OCI-LY7 (cell line): ENCODE measurements around the gene NENF. TPM values are rescaled to one million over a fixed set of nuclear protein-coding genes. Genes with fewer than 3 reads are reported as not detected.

Experiments used
- BruUV-seq: library from RNA; stranded (reverse); fragments of 400-500 nt; replicated peaks from 2 replicates; lab custom pipeline; 2021; lab: Mats Ljungman, UMichigan
- CTCF ChIA-PET: fragments of 300-600 bp; sonication (Branson Sonifier 250); formaldehyde crosslinking; loops from one replicate; lab custom pipeline; 2022; ENCODE audit warnings: antibody characterized with exemption; ENCODE audit not compliant: unreplicated experiment; lab: Charles Lee
- POLR2A ChIA-PET: fragments of 300-600 bp; sonication (Branson Sonifier 250); formaldehyde crosslinking; loops from one replicate; lab custom pipeline; 2022; ENCODE audit warnings: antibody characterized with exemption; lab: Charles Lee
- DNase-seq: peaks from one replicate; pipeline ENCODE4 v3.0.0-alpha.2; 2015; ENCODE audit warnings: low spot score
- H2AFZ ChIP-seq: fragments of 200-600 bp; sonication (generic), shearing (Covaris generic); 2 replicates; pipeline ENCODE4 v1.6.1; 2014; ENCODE audit warnings: mild to moderate bottlenecking, antibody characterized with exemption, low read length, moderate library complexity
- H3K27ac ChIP-seq: fragments of 200-600 bp; sonication (generic); 2 replicates; pipeline ENCODE4 v1.5.1; 2014; ENCODE audit warnings: mixed run types, low read depth, mild to moderate bottlenecking, moderate library complexity, low read length, inconsistent platforms; ENCODE audit not compliant: poor library complexity, severe bottlenecking
- H3K36me3 ChIP-seq: fragments of 200-600 bp; sonication (generic); 2 replicates; pipeline ENCODE4 v1.6.1; 2014; ENCODE audit warnings: mild to moderate bottlenecking, antibody characterized with exemption, low read length, moderate library complexity, mixed read lengths; ENCODE audit not compliant: insufficient read depth
- H3K4me1 ChIP-seq: fragments of 200-600 bp; sonication (generic); 2 replicates; pipeline ENCODE4 v1.5.1; 2014; ENCODE audit warnings: mild to moderate bottlenecking, low read length; ENCODE audit not compliant: insufficient read depth, poor library complexity, severe bottlenecking
- H3K4me2 ChIP-seq: fragments of 200-600 bp; sonication (generic); 2 replicates; pipeline ENCODE4 v1.6.1; 2014; ENCODE audit warnings: mild to moderate bottlenecking, low read length
- H3K4me3 ChIP-seq: fragments of 200-600 bp; sonication (generic); 2 replicates; pipeline ENCODE4 v1.5.1; 2014; ENCODE audit warnings: mild to moderate bottlenecking, low read depth, low read length; ENCODE audit not compliant: poor library complexity, severe bottlenecking
- H3K79me2 ChIP-seq: fragments of 200-600 bp; sonication (generic); 2 replicates; pipeline ENCODE4 v1.6.1; 2016; ENCODE audit warnings: low read depth, mild to moderate bottlenecking, low read length, moderate library complexity, mixed read lengths; ENCODE audit not compliant: insufficient read depth
- H3K9me2 ChIP-seq: fragments of 200-600 bp; sonication (generic); 2 replicates; pipeline ENCODE4 v1.6.1; 2016; ENCODE audit warnings: mild to moderate bottlenecking, low read length, mixed read lengths; ENCODE audit not compliant: insufficient read depth
- H3K9me3 ChIP-seq: fragments of 200-600 bp; sonication (generic); 2 replicates; pipeline ENCODE4 v1.6.1; 2014; ENCODE audit warnings: mild to moderate bottlenecking, mixed run types, low read length, mixed read lengths
- H4K20me1 ChIP-seq: fragments of 200-600 bp; sonication (generic); 2 replicates; pipeline ENCODE4 v1.6.1; 2014; ENCODE audit warnings: mild to moderate bottlenecking, antibody characterized with exemption, low read length, moderate library complexity, mixed read lengths; ENCODE audit not compliant: insufficient read depth
- CTCF ChIP-seq: fragments of 200-600 bp; sonication (generic); conservative IDR thresholded peaks from 2 replicates; pipeline ENCODE4 v1.5.1; 2014; ENCODE audit warnings: mild to moderate bottlenecking, antibody characterized with exemption, low read length, moderate library complexity, mixed read lengths
- EZH2phosphoT487 ChIP-seq: fragments of 200-600 bp; sonication (generic); IDR thresholded peaks from 2 replicates; pipeline ENCODE4 v1.6.1; 2018; ENCODE audit warnings: low read depth, borderline replicate concordance, mild to moderate bottlenecking, mixed run types, antibody characterized with exemption, low read length, moderate library complexity, mixed read lengths
- intact Hi-C: fragments of 100-400 bp; cut with micrococcal nuclease; formaldehyde crosslinking; loops from one replicate; pipeline ENCODE4 v1.10.0; 2022; ENCODE audit not compliant: unreplicated experiment
- total RNA-seq, 2 experiments: library from RNA; depleted of rRNA in 1 of 2; stranded (reverse); fragments of >200 nt in 1 of 2; shearing (Covaris generic) in 1 of 2; gene quantifications; 2 replicates each; pipeline ENCODE4 v1.2.3, GENCODE V29; 2014 to 2022

The NENF gene
- total RNA-seq, 2 experiments from 2014 or later, result 12.7 to 15.5 TPM

GRCh38 chr1:212488436-212489283 lies 55.9 kb downstream of the NENF start:
- TF ChIP-seq CTCF (no peak), EZH2phosphoT487 (no peak)
- intact Hi-C loops, result no loop called here
- no peaks in the 10 kb centered on the region for H3K79me2 ChIP-seq
- H4K20me1 ChIP-seq, result no peaks in the 10 kb centered on the region
- no peaks in the 10 kb centered on the region for H3K9me3 ChIP-seq
- CTCF ChIA-PET, result interaction anchor here (0.8 kb wide), 1 partner anchor 75 kb away, joined by 3 read pairs; no protein-coding TSS in a partner anchor
- no TSS peak for BruUV-seq
- no peak overlapping the region for H3K4me2 ChIP-seq
- no peak overlapping the region for H3K4me3 ChIP-seq
- H2AFZ ChIP-seq, result no peak overlapping the region
- no peaks in the 10 kb centered on the region for H3K36me3 ChIP-seq
- DNase-seq, result peak; percentile 12
- no peak overlapping the region for H3K27ac ChIP-seq
- no peaks in the 10 kb centered on the region for H3K9me2 ChIP-seq
- no peaks in the 10 kb centered on the region for H3K4me1 ChIP-seq
- POLR2A ChIA-PET, result interaction anchor here (0.6 to 1.4 kb wide), 2 partner anchors 23 to 159 kb away, joined by 3 read pairs; no protein-coding TSS in a partner anchor

- TF ChIP-seq EZH2phosphoT487 (no peak), CTCF (no peak)
- no peaks in the 10 kb centered on the region for H3K9me2 ChIP-seq
- no peak overlapping the region for H3K4me2 ChIP-seq
- no peaks in the 10 kb centered on the region for H4K20me1 ChIP-seq
- intact Hi-C loops, result no loop called here
- no peak overlapping the region for H2AFZ ChIP-seq
- H3K9me3 ChIP-seq, result no peaks in the 10 kb centered on the region
- no peak for DNase-seq
- H3K27ac ChIP-seq, result no peak overlapping the region
- no peaks in the 10 kb centered on the region for H3K36me3 ChIP-seq
- BruUV-seq, result no TSS peak
- no peaks in the 10 kb centered on the region for H3K79me2 ChIP-seq
- CTCF ChIA-PET, result interaction anchor here (0.8 kb wide), 1 partner anchor 74 kb away, joined by 3 read pairs; no protein-coding TSS in a partner anchor
- POLR2A ChIA-PET, result interaction anchor here (0.7 to 1.1 kb wide), 3 partner anchors 12 to 123 kb away, joined by 3 read pairs; partner anchors contain the start of gene ATF3
- no peak overlapping the region for H3K4me3 ChIP-seq
- H3K4me1 ChIP-seq, result no peaks in the 10 kb centered on the region
These were observed 56.7 kb downstream of the NENF start for GRCh38 chr1:212489284-212489859.
